H9 (cell line): ENCODE results near the gene NXN. TPM values are rescaled to one million over a fixed set of nuclear protein-coding genes. Genes with fewer than 3 reads are reported as not detected.

Experiments
- DNase-seq: peaks from one replicate; pipeline ENCODE4 v3.0.0-alpha.2; 2017
- H2AFZ ChIP-seq: one replicate; pipeline ENCODE4 v1.6.1; 2013; ENCODE audit warnings: mild to moderate bottlenecking, low read length, control low read depth, moderate library complexity
- H2AK5ac ChIP-seq: 2 replicates; pipeline ENCODE4 v1.6.1; 2013; ENCODE audit warnings: low read length, control low read depth, mixed read lengths; ENCODE audit not compliant: insufficient read length
- H2BK120ac ChIP-seq: one replicate; pipeline ENCODE4 v1.6.1; 2013; ENCODE audit warnings: low read depth, mild to moderate bottlenecking, low read length, control low read depth, inconsistent platforms; ENCODE audit not compliant: poor library complexity, severe bottlenecking
- H2BK12ac ChIP-seq: 2 replicates; pipeline ENCODE4 v1.6.1; 2013; ENCODE audit warnings: low read length, control low read depth, mixed read lengths, low read depth; ENCODE audit not compliant: insufficient read length
- H2BK15ac ChIP-seq: 2 replicates; pipeline ENCODE4 v1.6.1; 2013; ENCODE audit warnings: low read depth, low read length, control low read depth
- H2BK20ac ChIP-seq: one replicate; pipeline ENCODE4 v1.6.1; 2013; ENCODE audit warnings: low read depth, mild to moderate bottlenecking, low read length, control low read depth, inconsistent platforms; ENCODE audit not compliant: poor library complexity, severe bottlenecking
- H2BK5ac ChIP-seq: 2 replicates; pipeline ENCODE4 v1.6.1; 2013; ENCODE audit warnings: low read length, control low read depth, mixed read lengths; ENCODE audit not compliant: insufficient read length
- H3K14ac ChIP-seq: 2 replicates; pipeline ENCODE4 v1.6.1; 2013; ENCODE audit warnings: low read length, control low read depth; ENCODE audit not compliant: insufficient read depth
- H3K18ac ChIP-seq: 2 replicates; pipeline ENCODE4 v1.6.1; 2013; ENCODE audit warnings: low read depth, mild to moderate bottlenecking, mixed read lengths, low read length, control low read depth; ENCODE audit not compliant: insufficient read length
- H3K23ac ChIP-seq: 2 replicates; pipeline ENCODE4 v1.6.1; 2013; ENCODE audit warnings: low read length, control low read depth, mixed read lengths, low read depth; ENCODE audit not compliant: insufficient read length
- H3K23me2 ChIP-seq: 2 replicates; pipeline ENCODE4 v1.6.1; 2013; ENCODE audit warnings: low read depth, mild to moderate bottlenecking, mixed read lengths, low read length, control low read depth; ENCODE audit not compliant: insufficient read length, poor library complexity, severe bottlenecking
- H3K27ac ChIP-seq: 2 replicates; pipeline ENCODE4 v1.5.1; 2013; ENCODE audit warnings: low read length, control low read depth, mixed read lengths, low read depth; ENCODE audit not compliant: insufficient read length
- H3K27me3 ChIP-seq: 2 replicates; pipeline ENCODE4 v1.6.1; 2013; ENCODE audit warnings: low read length, control low read depth, inconsistent platforms; ENCODE audit not compliant: insufficient read depth
- H3K4ac ChIP-seq: 2 replicates; pipeline ENCODE4 v1.6.1; 2013; ENCODE audit warnings: low read depth, mild to moderate bottlenecking, control low read depth, inconsistent platforms, low read length, moderate library complexity
- H3K4me1 ChIP-seq: 2 replicates; pipeline ENCODE4 v1.6.1; 2013; ENCODE audit warnings: low read length, control low read depth, inconsistent platforms; ENCODE audit not compliant: insufficient read depth
- H3K4me2 ChIP-seq: 2 replicates; pipeline ENCODE4 v1.6.1; 2013; ENCODE audit warnings: low read length, control low read depth, mixed read lengths; ENCODE audit not compliant: insufficient read length, insufficient read depth
- H3K56ac ChIP-seq: 2 replicates; pipeline ENCODE4 v1.6.1; 2013; ENCODE audit warnings: low read depth, mild to moderate bottlenecking, mixed read lengths, low read length, control low read depth; ENCODE audit not compliant: insufficient read length
- H3K79me1 ChIP-seq: 2 replicates; pipeline ENCODE4 v1.6.1; 2013; ENCODE audit warnings: low read depth, mild to moderate bottlenecking, moderate library complexity, low read length, control low read depth, inconsistent platforms; ENCODE audit not compliant: insufficient read depth, poor library complexity, severe bottlenecking
- H3K79me2 ChIP-seq: 2 replicates; pipeline ENCODE4 v1.6.1; 2013; ENCODE audit warnings: low read length, control low read depth, inconsistent platforms; ENCODE audit not compliant: insufficient read depth
- H3K9ac ChIP-seq: 2 replicates; pipeline ENCODE4 v1.6.1; 2013; ENCODE audit warnings: low read length, control low read depth, mixed read lengths; ENCODE audit not compliant: insufficient read length; ENCODE audit errors: extremely low read depth
- H3K9me3 ChIP-seq: one replicate; pipeline ENCODE4 v1.6.1; 2013; ENCODE audit warnings: low read depth, low read length, inconsistent platforms; ENCODE audit not compliant: control insufficient read depth
- H3T11ph ChIP-seq: one replicate; pipeline ENCODE4 v1.6.1; 2013; ENCODE audit warnings: mild to moderate bottlenecking, low read length, control low read depth, inconsistent platforms
- H4K20me1 ChIP-seq: one replicate; pipeline ENCODE4 v1.6.1; 2013; ENCODE audit not compliant: control insufficient read depth, insufficient read length, insufficient read depth
- H4K5ac ChIP-seq: 2 replicates; pipeline ENCODE4 v1.6.1; 2013; ENCODE audit warnings: low read depth, mild to moderate bottlenecking, mixed read lengths, low read length, control low read depth; ENCODE audit not compliant: insufficient read length
- H4K8ac ChIP-seq: replicated peaks from 2 replicates; pipeline ENCODE4 v1.6.1; 2013; ENCODE audit warnings: low read length, control low read depth, mixed read lengths, low read depth; ENCODE audit not compliant: insufficient read length
- H4K91ac ChIP-seq: 2 replicates; pipeline ENCODE4 v1.6.1; 2013; ENCODE audit warnings: low read depth, mild to moderate bottlenecking, moderate library complexity, mixed read lengths, low read length, control low read depth; ENCODE audit not compliant: insufficient read length
- H3K27ac Mint-ChIP-seq, 3 experiments: 2 replicates in 2 of 3; 3 replicates in 1 of 3; pipeline ENCODE4 v1.8.0; 2020 to 2021; ENCODE audit warnings: mixed read lengths in 3 of 3, mild to moderate bottlenecking in 1 of 3, moderate library complexity in 1 of 3
- H3K27me3 Mint-ChIP-seq: 2 replicates; pipeline ENCODE4 v1.8.0; 2021; ENCODE audit warnings: low read depth, mild to moderate bottlenecking, moderate library complexity, mixed read lengths
- H3K36me3 Mint-ChIP-seq, 3 experiments: 2 replicates in 2 of 3; 3 replicates in 1 of 3; pipeline ENCODE4 v1.8.0; 2020 to 2021; ENCODE audit warnings: low read depth in 3 of 3, mixed read lengths in 3 of 3; ENCODE audit not compliant: insufficient read depth in 1 of 3
- H3K4me1 Mint-ChIP-seq, 2 experiments: 2 replicates each; pipeline ENCODE4 v1.8.0; 2020; ENCODE audit warnings: mixed read lengths in 2 of 2
- H3K4me3 Mint-ChIP-seq, 2 experiments: 2 replicates in 1 of 2; 3 replicates in 1 of 2; pipeline ENCODE4 v1.8.0; 2020 to 2021; ENCODE audit warnings: mild to moderate bottlenecking in 2 of 2, mixed read lengths in 2 of 2, moderate library complexity in 1 of 2
- H3K9me3 Mint-ChIP-seq, 2 experiments: 2 replicates in 1 of 2; 3 replicates in 1 of 2; pipeline ENCODE4 v1.8.0; 2020; ENCODE audit warnings: mild to moderate bottlenecking in 2 of 2, mixed read lengths in 2 of 2, moderate library complexity in 1 of 2
- WGBS: extraction: QIAGEN DNeasy Blood & Tissue Kit; methylation state at CpG from one replicate; pipeline ENCODE4 v1.1.7; 2013; ENCODE audit warnings: missing lambda C conversion rate, low lambda C conversion rate, mixed read lengths; ENCODE audit not compliant: insufficient read length; ENCODE audit errors: extremely low coverage; 5-methylcytosine and 5-hydroxymethylcytosine counted together
- total RNA-seq: library from RNA; stranded (reverse); gene quantifications from 2 replicates; pipeline ENCODE4 v1.2.1, GENCODE V29; 2021
- TF ChIP-seq, protein P1 (sequence below): fragments of 200-600 bp; sonication (generic); conservative IDR thresholded peaks from 3 replicates; pipeline ENCODE4 v1.8.0; 2021; ENCODE audit warnings: antibody characterized with exemption, mild to moderate bottlenecking

NXN gene
- total RNA-seq, 1 experiment from 2014 or later: 93.6 TPM

DNA sequence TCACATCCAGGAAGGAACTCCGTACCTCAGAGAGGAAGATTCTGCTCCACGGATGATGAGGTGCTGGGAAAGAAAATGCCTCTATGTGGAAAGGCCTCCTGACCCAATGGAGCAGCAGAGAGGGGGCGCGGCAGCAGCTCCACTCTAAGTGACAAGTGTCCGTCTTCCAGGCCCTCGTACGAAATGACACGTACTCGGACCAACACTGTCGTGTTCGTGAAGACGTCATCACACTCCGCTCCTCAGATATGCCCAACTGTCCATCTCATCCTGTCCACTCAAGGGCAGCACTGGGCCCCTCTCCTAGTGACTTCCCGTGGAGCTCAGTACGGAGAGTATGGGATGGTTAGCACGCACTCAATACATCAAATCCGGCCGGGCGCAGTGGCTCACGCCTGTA, 165.2 kb downstream of the NXN start:
- Histone ChIP-seq H2BK5ac (no peak overlapping the region), H3K27ac (no peak overlapping the region), H2BK20ac (no peak overlapping the region), H2BK120ac (no peak overlapping the region), H3K23me2 (no peaks in the 10 kb centered on the region), H3K4ac (no peak overlapping the region), H3K23ac (no peak overlapping the region), H3K79me2 (no peaks in the 10 kb centered on the region), H2BK15ac (no peak overlapping the region), H3K56ac (no peak overlapping the region), H3K27me3 (no peaks in the 10 kb centered on the region), H3K4me1 (no peaks in the 10 kb centered on the region), H3K9me3 (no peaks in the 10 kb centered on the region), H2BK12ac (no peak overlapping the region), H4K5ac (no peak overlapping the region), H2AFZ (no peak overlapping the region), H4K91ac (no peak overlapping the region), H3K79me1 (no peaks in the 10 kb centered on the region), H3T11ph (no peak overlapping the region), H3K4me2 (no peak overlapping the region), H3K18ac (no peak overlapping the region), H4K20me1 (no peaks in the 10 kb centered on the region), H3K14ac (no peak overlapping the region), H2AK5ac (no peak overlapping the region), H4K8ac (no peak overlapping the region), H3K9ac (no peak overlapping the region)
- no CpG with 5 or more reads among the region's 20 CpGs for WGBS
- no peak overlapping the region for H3K4me3 Mint-ChIP-seq
- no peaks in the 10 kb centered on the region for H3K4me1 Mint-ChIP-seq
- H3K9me3 Mint-ChIP-seq: peaks cover 2 to 3% of the 10 kb centered on the region in 2 experiments; a peak in 2 of 5 replicates
- TF ChIP-seq, protein P1, sequence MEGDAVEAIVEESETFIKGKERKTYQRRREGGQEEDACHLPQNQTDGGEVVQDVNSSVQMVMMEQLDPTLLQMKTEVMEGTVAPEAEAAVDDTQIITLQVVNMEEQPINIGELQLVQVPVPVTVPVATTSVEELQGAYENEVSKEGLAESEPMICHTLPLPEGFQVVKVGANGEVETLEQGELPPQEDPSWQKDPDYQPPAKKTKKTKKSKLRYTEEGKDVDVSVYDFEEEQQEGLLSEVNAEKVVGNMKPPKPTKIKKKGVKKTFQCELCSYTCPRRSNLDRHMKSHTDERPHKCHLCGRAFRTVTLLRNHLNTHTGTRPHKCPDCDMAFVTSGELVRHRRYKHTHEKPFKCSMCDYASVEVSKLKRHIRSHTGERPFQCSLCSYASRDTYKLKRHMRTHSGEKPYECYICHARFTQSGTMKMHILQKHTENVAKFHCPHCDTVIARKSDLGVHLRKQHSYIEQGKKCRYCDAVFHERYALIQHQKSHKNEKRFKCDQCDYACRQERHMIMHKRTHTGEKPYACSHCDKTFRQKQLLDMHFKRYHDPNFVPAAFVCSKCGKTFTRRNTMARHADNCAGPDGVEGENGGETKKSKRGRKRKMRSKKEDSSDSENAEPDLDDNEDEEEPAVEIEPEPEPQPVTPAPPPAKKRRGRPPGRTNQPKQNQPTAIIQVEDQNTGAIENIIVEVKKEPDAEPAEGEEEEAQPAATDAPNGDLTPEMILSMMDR: no peak
- DNase-seq: no peak
- H3K36me3 Mint-ChIP-seq: peaks cover 40 to 75% (median 62%) of the 10 kb centered on the region in 3 experiments
- no peaks in the 10 kb centered on the region; the same call in 1 of the 2 replicates for H3K27me3 Mint-ChIP-seq
- H3K27ac Mint-ChIP-seq: no peak overlapping the region
